ENCODE measurements around the gene MPZL3.

Gene MPZL3

GRCh38 chr11:118230088-118230487 is 22.1 kb downstream of the MPZL3 start:
- H3K27me3 ChIP-seq (ENCODE audit: control insufficient read depth in 3 of 3, insufficient read depth in 3 of 3, low read depth in 1 of 3, low read length in 3 of 3): peaks cover 0 to 2% (median 0%) of the 10 kb centered on the region in 3 experiments
- no peak overlapping the region for H2BK5ac ChIP-seq (ENCODE audit: low read length)
- no peak overlapping the region for H3K14ac ChIP-seq (ENCODE audit: low read length)
- H3K4me1 ChIP-seq (ENCODE audit: control insufficient read depth in 2 of 2, insufficient read depth in 1 of 2, low read depth in 1 of 2, low read length in 2 of 2): no peaks in the 10 kb centered on the region
- H2AFZ ChIP-seq (ENCODE audit: low read length): no peak overlapping the region
- no peak overlapping the region for H2BK12ac ChIP-seq (ENCODE audit: low read length)
- H2BK120ac ChIP-seq (ENCODE audit: low read depth, low read length): no peak overlapping the region
- no peak overlapping the region for H2BK15ac ChIP-seq (ENCODE audit: low read length)
- no peak overlapping the region for H3K4me2 ChIP-seq (ENCODE audit: insufficient read depth, low read length, poor library complexity, severe bottlenecking)
- no peak for DNase-seq (ENCODE audit: low spot score)
- no peak overlapping the region for H3K27ac ChIP-seq (replicated peaks; ENCODE audit: low read length)
- H3K9me3 ChIP-seq (replicated peaks in 1 of 2; ENCODE audit: control insufficient read depth in 2 of 2, insufficient read depth in 1 of 2, low read depth in 1 of 2, low read length in 2 of 2): no peaks in the 10 kb centered on the region
- H3K18ac ChIP-seq (ENCODE audit: low read length): no peak overlapping the region
- no peaks in the 10 kb centered on the region for H3K36me3 ChIP-seq (replicated peaks in 1 of 2; ENCODE audit: control insufficient read depth in 2 of 2, insufficient read depth in 2 of 2, low read length in 2 of 2)
- H2AK5ac ChIP-seq (ENCODE audit: low read depth, low read length): no peak overlapping the region
- no peak overlapping the region for H3K23ac ChIP-seq (ENCODE audit: low read depth, low read length, poor library complexity)
- H3K4ac ChIP-seq (ENCODE audit: low read length): no peak overlapping the region
- H4K8ac ChIP-seq (ENCODE audit: low read depth, low read length): no peak overlapping the region
- WGBS, 2 donors (ENCODE audit: extremely low coverage in 2 of 2, insufficient read length in 2 of 2, insufficient replicate concordance in 1 of 2): no CpG with 5 or more reads among the region's 3 CpGs
- no peak overlapping the region for H3K4me3 ChIP-seq (ENCODE audit: low read length in 2 of 2)
- no peak overlapping the region for H3K9ac ChIP-seq (ENCODE audit: low read depth, low read length, poor library complexity)
- no peak overlapping the region for H4K91ac ChIP-seq (ENCODE audit: low read depth, low read length, poor library complexity)
- H3K79me1 ChIP-seq (ENCODE audit: low read depth, low read length): no peaks in the 10 kb centered on the region

GRCh38 chr11:118229274-118229847 is 22.8 kb downstream of the MPZL3 start:
- Histone ChIP-seq H2BK12ac (ENCODE audit: low read length) (no peak overlapping the region), H3K23ac (ENCODE audit: low read depth, low read length, poor library complexity) (no peak overlapping the region), H3K4ac (ENCODE audit: low read length) (no peak overlapping the region), H3K18ac (ENCODE audit: low read length) (no peak overlapping the region), H3K4me2 (ENCODE audit: insufficient read depth, low read length, poor library complexity, severe bottlenecking) (no peak overlapping the region), H3K4me1 (ENCODE audit: control insufficient read depth in 2 of 2, insufficient read depth in 1 of 2, low read depth in 1 of 2, low read length in 2 of 2) (no peaks in the 10 kb centered on the region), H3K36me3 (replicated peaks in 1 of 2; ENCODE audit: control insufficient read depth in 2 of 2, insufficient read depth in 2 of 2, low read length in 2 of 2) (no peaks in the 10 kb centered on the region), H3K27ac (replicated peaks; ENCODE audit: low read length) (no peak overlapping the region), H4K91ac (ENCODE audit: low read depth, low read length, poor library complexity) (no peak overlapping the region), H3K9me3 (replicated peaks in 1 of 2; ENCODE audit: control insufficient read depth in 2 of 2, insufficient read depth in 1 of 2, low read depth in 1 of 2, low read length in 2 of 2) (no peaks in the 10 kb centered on the region), H2BK5ac (ENCODE audit: low read length) (no peak overlapping the region), H4K8ac (ENCODE audit: low read depth, low read length) (no peak overlapping the region), H3K9ac (ENCODE audit: low read depth, low read length, poor library complexity) (no peak overlapping the region), H2AFZ (ENCODE audit: low read length) (no peak overlapping the region), H2BK120ac (ENCODE audit: low read depth, low read length) (no peak overlapping the region), H3K14ac (ENCODE audit: low read length) (no peak overlapping the region), H3K4me3 (ENCODE audit: low read length in 2 of 2) (no peak overlapping the region), H2BK15ac (ENCODE audit: low read length) (no peak overlapping the region), H3K27me3 (ENCODE audit: control insufficient read depth in 3 of 3, insufficient read depth in 3 of 3, low read depth in 1 of 3, low read length in 3 of 3) (peaks cover 0 to 5% (median 0%) of the 10 kb centered on the region in 3 experiments), H2AK5ac (ENCODE audit: low read depth, low read length) (no peak overlapping the region), H3K79me1 (ENCODE audit: low read depth, low read length) (no peaks in the 10 kb centered on the region)
- WGBS, 2 donors (ENCODE audit: extremely low coverage in 2 of 2, insufficient read length in 2 of 2, insufficient replicate concordance in 1 of 2): no CpG with 5 or more reads among the region's 5 CpGs
- DNase-seq (ENCODE audit: low spot score): no peak

GRCh38 chr11:118227865-118228785 is 24.0 kb downstream of the MPZL3 start:
- Histone ChIP-seq H3K4ac (ENCODE audit: low read length) (no peak overlapping the region), H4K91ac (ENCODE audit: low read depth, low read length, poor library complexity) (no peak overlapping the region), H2BK15ac (ENCODE audit: low read length) (no peak overlapping the region), H4K8ac (ENCODE audit: low read depth, low read length) (no peak overlapping the region), H3K4me2 (ENCODE audit: insufficient read depth, low read length, poor library complexity, severe bottlenecking) (no peak overlapping the region), H3K18ac (ENCODE audit: low read length) (no peak overlapping the region), H3K27ac (replicated peaks; ENCODE audit: low read length) (no peak overlapping the region), H3K79me1 (ENCODE audit: low read depth, low read length) (no peaks in the 10 kb centered on the region), H3K4me1 (ENCODE audit: control insufficient read depth in 2 of 2, insufficient read depth in 1 of 2, low read depth in 1 of 2, low read length in 2 of 2) (no peaks in the 10 kb centered on the region), H2BK120ac (ENCODE audit: low read depth, low read length) (no peak overlapping the region), H3K9ac (ENCODE audit: low read depth, low read length, poor library complexity) (no peak overlapping the region), H3K27me3 (ENCODE audit: control insufficient read depth in 3 of 3, insufficient read depth in 3 of 3, low read depth in 1 of 3, low read length in 3 of 3) (peaks cover 0 to 5% (median 0%) of the 10 kb centered on the region in 3 experiments), H3K14ac (ENCODE audit: low read length) (no peak overlapping the region), H3K4me3 (ENCODE audit: low read length in 2 of 2) (no peak overlapping the region), H3K9me3 (replicated peaks in 1 of 2; ENCODE audit: control insufficient read depth in 2 of 2, insufficient read depth in 1 of 2, low read depth in 1 of 2, low read length in 2 of 2) (no peaks in the 10 kb centered on the region), H3K36me3 (replicated peaks in 1 of 2; ENCODE audit: control insufficient read depth in 2 of 2, insufficient read depth in 2 of 2, low read length in 2 of 2) (no peaks in the 10 kb centered on the region), H2BK12ac (ENCODE audit: low read length) (no peak overlapping the region), H2BK5ac (ENCODE audit: low read length) (no peak overlapping the region), H2AK5ac (ENCODE audit: low read depth, low read length) (no peak overlapping the region), H3K23ac (ENCODE audit: low read depth, low read length, poor library complexity) (no peak overlapping the region), H2AFZ (ENCODE audit: low read length) (no peak overlapping the region)
- DNase-seq (ENCODE audit: low spot score): no peak
- no CpG with 5 or more reads among the region's 8 CpGs for WGBS, 2 donors (ENCODE audit: extremely low coverage in 2 of 2, insufficient read length in 2 of 2, insufficient replicate concordance in 1 of 2)

- no peaks in the 10 kb centered on the region for H3K4me1 ChIP-seq (ENCODE audit: control insufficient read depth in 2 of 2, insufficient read depth in 1 of 2, low read depth in 1 of 2, low read length in 2 of 2)
- H3K9me3 ChIP-seq (replicated peaks in 1 of 2; ENCODE audit: control insufficient read depth in 2 of 2, insufficient read depth in 1 of 2, low read depth in 1 of 2, low read length in 2 of 2): no peaks in the 10 kb centered on the region
- no peak overlapping the region for H2AFZ ChIP-seq (ENCODE audit: low read length)
- H3K9ac ChIP-seq (ENCODE audit: low read depth, low read length, poor library complexity): no peak overlapping the region
- no peak overlapping the region for H2BK12ac ChIP-seq (ENCODE audit: low read length)
- no peak for DNase-seq (ENCODE audit: low spot score)
- no peak overlapping the region for H2BK120ac ChIP-seq (ENCODE audit: low read depth, low read length)
- H3K14ac ChIP-seq (ENCODE audit: low read length): no peak overlapping the region
- no CpG with 5 or more reads among the region's 2 CpGs for WGBS, 2 donors (ENCODE audit: extremely low coverage in 2 of 2, insufficient read length in 2 of 2, insufficient replicate concordance in 1 of 2)
- H3K27ac ChIP-seq (replicated peaks; ENCODE audit: low read length): no peak overlapping the region
- H3K4ac ChIP-seq (ENCODE audit: low read length): no peak overlapping the region
- no peaks in the 10 kb centered on the region for H3K36me3 ChIP-seq (replicated peaks in 1 of 2; ENCODE audit: control insufficient read depth in 2 of 2, insufficient read depth in 2 of 2, low read length in 2 of 2)
- no peak overlapping the region for H3K18ac ChIP-seq (ENCODE audit: low read length)
- no peak overlapping the region for H4K91ac ChIP-seq (ENCODE audit: low read depth, low read length, poor library complexity)
- H3K27me3 ChIP-seq (ENCODE audit: control insufficient read depth in 3 of 3, insufficient read depth in 3 of 3, low read depth in 1 of 3, low read length in 3 of 3): peaks cover 0 to 5% (median 0%) of the 10 kb centered on the region in 3 experiments
- no peak overlapping the region for H4K8ac ChIP-seq (ENCODE audit: low read depth, low read length)
- no peak overlapping the region for H3K4me2 ChIP-seq (ENCODE audit: insufficient read depth, low read length, poor library complexity, severe bottlenecking)
- H2BK15ac ChIP-seq (ENCODE audit: low read length): no peak overlapping the region
- H3K23ac ChIP-seq (ENCODE audit: low read depth, low read length, poor library complexity): no peak overlapping the region
- H2AK5ac ChIP-seq (ENCODE audit: low read depth, low read length): no peak overlapping the region
- no peak overlapping the region for H2BK5ac ChIP-seq (ENCODE audit: low read length)
- no peak overlapping the region for H3K4me3 ChIP-seq (ENCODE audit: low read length in 2 of 2)
- H3K79me1 ChIP-seq (ENCODE audit: low read depth, low read length): no peaks in the 10 kb centered on the region
These were observed 25.4 kb downstream of the MPZL3 start for GRCh38 chr11:118226781-118227180.
